IMR-90 (cell line): ENCODE measurements around the gene TTC39A.

Experiments used
- CEBPB ChIP-seq: IDR thresholded peaks from 2 replicates; pipeline ENCODE4 v1.6.1; 2012; ENCODE audit warnings: low read depth, low read length, improper control_type of control experiment
- MAZ ChIP-seq: IDR thresholded peaks from 2 replicates; pipeline ENCODE4 v1.6.1; 2012; ENCODE audit warnings: low read depth, mild to moderate bottlenecking, low read length, improper control_type of control experiment, moderate library complexity, borderline replicate concordance
- MXI1 ChIP-seq: IDR thresholded peaks from 2 replicates; pipeline ENCODE4 v1.6.1; 2012; ENCODE audit warnings: low read depth, mild to moderate bottlenecking, low read length, moderate library complexity, borderline replicate concordance
- POLR2A ChIP-seq: IDR thresholded peaks from 2 replicates; pipeline ENCODE4 v1.6.1; 2012; ENCODE audit warnings: mild to moderate bottlenecking, low read depth, low read length
- RCOR1 ChIP-seq: IDR thresholded peaks from 2 replicates; pipeline ENCODE4 v1.6.1; 2012; ENCODE audit warnings: mild to moderate bottlenecking, low read length, improper control_type of control experiment; ENCODE audit not compliant: insufficient replicate concordance
- TF ChIP-seq, protein P1 (sequence below): fragments of 150-350 bp; IDR thresholded peaks from 2 replicates; pipeline ENCODE4 v1.6.1; 2017; ENCODE audit warnings: mild to moderate bottlenecking, antibody characterized with exemption, low read length, low read depth
- TF ChIP-seq, protein P2 (sequence below): conservative IDR thresholded peaks from 2 replicates; pipeline ENCODE4 v1.5.1; 2012; ENCODE audit warnings: mild to moderate bottlenecking, low read depth, low read length, improper control_type of control experiment
- TF ChIP-seq, protein P3 (sequence below): fragments of 150-350 bp; IDR thresholded peaks from 2 replicates; pipeline ENCODE4 v1.6.1; 2016; ENCODE audit warnings: low read depth, mild to moderate bottlenecking, low read length, moderate library complexity, borderline replicate concordance

DNA sequence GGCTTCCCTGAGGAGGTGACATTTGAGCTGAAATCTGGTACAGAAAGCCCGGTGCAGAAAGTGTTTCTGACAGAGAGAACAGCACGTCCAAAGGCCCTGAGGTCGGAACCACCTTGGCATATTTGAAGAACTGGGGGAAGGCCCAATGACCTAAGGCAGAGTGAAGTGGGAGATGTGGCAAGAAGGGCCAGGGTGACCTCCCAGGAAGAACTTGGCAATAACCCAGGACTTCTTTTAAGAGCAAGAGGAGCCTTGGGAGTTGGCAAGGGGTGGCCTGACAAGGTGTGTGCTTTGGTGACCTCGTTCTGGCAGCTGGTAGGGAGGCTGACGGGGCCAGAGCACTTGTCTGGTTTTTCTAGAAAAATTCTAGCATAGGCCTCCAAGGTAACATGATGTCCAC is 23.4 kb downstream of the TTC39A start:
- TF ChIP-seq MXI1 (no peak), POLR2A (no peak), CEBPB (no peak), RCOR1 (no peak), MAZ (no peak)
- TF ChIP-seq, protein P1, sequence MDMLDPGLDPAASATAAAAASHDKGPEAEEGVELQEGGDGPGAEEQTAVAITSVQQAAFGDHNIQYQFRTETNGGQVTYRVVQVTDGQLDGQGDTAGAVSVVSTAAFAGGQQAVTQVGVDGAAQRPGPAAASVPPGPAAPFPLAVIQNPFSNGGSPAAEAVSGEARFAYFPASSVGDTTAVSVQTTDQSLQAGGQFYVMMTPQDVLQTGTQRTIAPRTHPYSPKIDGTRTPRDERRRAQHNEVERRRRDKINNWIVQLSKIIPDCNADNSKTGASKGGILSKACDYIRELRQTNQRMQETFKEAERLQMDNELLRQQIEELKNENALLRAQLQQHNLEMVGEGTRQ, result no peak
- TF ChIP-seq, protein P2, sequence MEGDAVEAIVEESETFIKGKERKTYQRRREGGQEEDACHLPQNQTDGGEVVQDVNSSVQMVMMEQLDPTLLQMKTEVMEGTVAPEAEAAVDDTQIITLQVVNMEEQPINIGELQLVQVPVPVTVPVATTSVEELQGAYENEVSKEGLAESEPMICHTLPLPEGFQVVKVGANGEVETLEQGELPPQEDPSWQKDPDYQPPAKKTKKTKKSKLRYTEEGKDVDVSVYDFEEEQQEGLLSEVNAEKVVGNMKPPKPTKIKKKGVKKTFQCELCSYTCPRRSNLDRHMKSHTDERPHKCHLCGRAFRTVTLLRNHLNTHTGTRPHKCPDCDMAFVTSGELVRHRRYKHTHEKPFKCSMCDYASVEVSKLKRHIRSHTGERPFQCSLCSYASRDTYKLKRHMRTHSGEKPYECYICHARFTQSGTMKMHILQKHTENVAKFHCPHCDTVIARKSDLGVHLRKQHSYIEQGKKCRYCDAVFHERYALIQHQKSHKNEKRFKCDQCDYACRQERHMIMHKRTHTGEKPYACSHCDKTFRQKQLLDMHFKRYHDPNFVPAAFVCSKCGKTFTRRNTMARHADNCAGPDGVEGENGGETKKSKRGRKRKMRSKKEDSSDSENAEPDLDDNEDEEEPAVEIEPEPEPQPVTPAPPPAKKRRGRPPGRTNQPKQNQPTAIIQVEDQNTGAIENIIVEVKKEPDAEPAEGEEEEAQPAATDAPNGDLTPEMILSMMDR, result no peak
- TF ChIP-seq, protein P3, sequence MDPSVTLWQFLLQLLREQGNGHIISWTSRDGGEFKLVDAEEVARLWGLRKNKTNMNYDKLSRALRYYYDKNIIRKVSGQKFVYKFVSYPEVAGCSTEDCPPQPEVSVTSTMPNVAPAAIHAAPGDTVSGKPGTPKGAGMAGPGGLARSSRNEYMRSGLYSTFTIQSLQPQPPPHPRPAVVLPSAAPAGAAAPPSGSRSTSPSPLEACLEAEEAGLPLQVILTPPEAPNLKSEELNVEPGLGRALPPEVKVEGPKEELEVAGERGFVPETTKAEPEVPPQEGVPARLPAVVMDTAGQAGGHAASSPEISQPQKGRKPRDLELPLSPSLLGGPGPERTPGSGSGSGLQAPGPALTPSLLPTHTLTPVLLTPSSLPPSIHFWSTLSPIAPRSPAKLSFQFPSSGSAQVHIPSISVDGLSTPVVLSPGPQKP, result no peak
